Mesodermal cell (in vitro differentiated cells): ENCODE data around the gene PPP1R9B.

Source experiments
- H3K27ac ChIP-seq: 2 replicates; pipeline ENCODE4 v1.7.0; 2013; ENCODE audit warnings: mild to moderate bottlenecking, low read depth, low read length, moderate library complexity; ENCODE audit not compliant: severe bottlenecking
- H3K36me3 ChIP-seq: 2 replicates; pipeline ENCODE4 v1.7.1; 2013; ENCODE audit warnings: mild to moderate bottlenecking, low read length, moderate library complexity; ENCODE audit not compliant: control insufficient read depth, insufficient read depth
- H3K4me1 ChIP-seq: one replicate; pipeline ENCODE4 v1.7.1; 2013; ENCODE audit warnings: mild to moderate bottlenecking, low read length; ENCODE audit not compliant: insufficient read depth, control insufficient read depth, poor library complexity, severe bottlenecking
- H3K4me3 ChIP-seq: 2 replicates; pipeline ENCODE4 v1.7.0; 2013; ENCODE audit warnings: low read length, control low read depth, mild to moderate bottlenecking; ENCODE audit not compliant: insufficient read depth, poor library complexity, severe bottlenecking; ENCODE audit errors: extremely low read depth
- H3K9me3 ChIP-seq: 2 replicates; pipeline ENCODE4 v1.7.1; 2013; ENCODE audit warnings: mild to moderate bottlenecking, low read length, moderate library complexity; ENCODE audit not compliant: control insufficient read depth
- WGBS, 2 experiments: methylation state at CpG; one replicate each; pipeline ENCODE4 v1.1.5; 2013; ENCODE audit warnings: missing lambda C conversion rate in 2 of 2; ENCODE audit not compliant: insufficient coverage in 2 of 2; 5-methylcytosine and 5-hydroxymethylcytosine counted together

Gene PPP1R9B

GRCh38 chr17:50107790-50108414 lies 42.6 kb downstream of the PPP1R9B start:
- no peaks in the 10 kb centered on the region for H3K9me3 ChIP-seq
- peaks cover 14% of the 10 kb centered on the region for H3K36me3 ChIP-seq
- H3K27ac ChIP-seq: no peak overlapping the region

GRCh38 chr17:50106393-50107131 lies 43.9 kb downstream of the PPP1R9B start:
- 77 to 78% methylated on average over 9 to 10 of the region's 13 CpGs for WGBS, 2 experiments
- Histone ChIP-seq H3K4me1 (peaks cover 18% of the 10 kb centered on the region), H3K9me3 (no peaks in the 10 kb centered on the region), H3K27ac (no peak overlapping the region), H3K36me3 (peaks cover 14% of the 10 kb centered on the region), H3K4me3 (no peak overlapping the region)

More at GRCh38 chr17:50107790-50108414, 42.6 kb downstream of the PPP1R9B start:
- no peak overlapping the region for H3K4me3 ChIP-seq
- WGBS, 2 experiments: 92 to 100% methylated on average over 4 to 8 of the region's 10 CpGs
- peaks cover 23% of the 10 kb centered on the region for H3K4me1 ChIP-seq

- no peak overlapping the region for H3K27ac ChIP-seq
- peaks cover 20% of the 10 kb centered on the region for H3K4me1 ChIP-seq
- H3K36me3 ChIP-seq: peaks cover 14% of the 10 kb centered on the region
- no peaks in the 10 kb centered on the region for H3K9me3 ChIP-seq
- WGBS, 2 experiments: 95 to 96% methylated on average over 14 to 19 of the region's 21 CpGs
- H3K4me3 ChIP-seq: no peak overlapping the region
Measured at GRCh38 chr17:50105811-50106210, 44.7 kb downstream of the PPP1R9B start.

GRCh38 chr17:50103941-50104340 lies 46.5 kb downstream of the PPP1R9B start:
- WGBS, 2 experiments: 98 to 100% methylated on average over 3 to 4 of the region's 5 CpGs
- Histone ChIP-seq H3K36me3 (peaks cover 11% of the 10 kb centered on the region), H3K4me3 (no peak overlapping the region), H3K9me3 (no peaks in the 10 kb centered on the region), H3K27ac (no peak overlapping the region), H3K4me1 (peaks cover 30% of the 10 kb centered on the region)

GRCh38 chr17:50103252-50103651 lies 47.2 kb downstream of the PPP1R9B start:
- peaks cover 26% of the 10 kb centered on the region for H3K4me1 ChIP-seq
- H3K27ac ChIP-seq: no peak overlapping the region
- WGBS, 2 experiments: 75% methylated on average over 2 of the region's 2 CpGs

GRCh38 chr17:50102164-50102991 lies 48.1 kb downstream of the PPP1R9B start:
- peaks cover 26% of the 10 kb centered on the region for H3K4me1 ChIP-seq

More at GRCh38 chr17:50103252-50103651, 47.2 kb downstream of the PPP1R9B start:
- no peaks in the 10 kb centered on the region for H3K9me3 ChIP-seq
- H3K4me3 ChIP-seq: no peak overlapping the region
- peaks cover 11% of the 10 kb centered on the region for H3K36me3 ChIP-seq

GRCh38 chr17:50101346-50102163 lies 48.9 kb downstream of the PPP1R9B start:
- Histone ChIP-seq H3K36me3 (peaks cover 10% of the 10 kb centered on the region), H3K4me1 (peaks cover 26% of the 10 kb centered on the region), H3K4me3 (no peak overlapping the region), H3K27ac (peak overlapping the region; percentile 66), H3K9me3 (no peaks in the 10 kb centered on the region)
- 31 to 32% methylated on average over 16 to 17 of the region's 17 CpGs for WGBS, 2 experiments

More at GRCh38 chr17:50102164-50102991, 48.1 kb downstream of the PPP1R9B start:
- no peaks in the 10 kb centered on the region for H3K9me3 ChIP-seq
- peaks cover 14% of the 10 kb centered on the region for H3K36me3 ChIP-seq
- WGBS, 2 experiments: 78% methylated on average over 12 to 13 of the region's 15 CpGs
- H3K27ac ChIP-seq: peak overlapping the region; percentile 66
- H3K4me3 ChIP-seq: no peak overlapping the region

GRCh38 chr17:50100921-50101345 lies 49.5 kb downstream of the PPP1R9B start:
- H3K27ac ChIP-seq: peak overlapping the region; percentile 66
- H3K4me3 ChIP-seq: no peak overlapping the region
- H3K9me3 ChIP-seq: no peaks in the 10 kb centered on the region
- peaks cover 6% of the 10 kb centered on the region for H3K36me3 ChIP-seq
- WGBS, 2 experiments: 18 to 27% methylated on average over 10 to 14 of the region's 15 CpGs
- peaks cover 26% of the 10 kb centered on the region for H3K4me1 ChIP-seq

GRCh38 chr17:50100480-50100883 lies 50.0 kb downstream of the PPP1R9B start:
- H3K9me3 ChIP-seq: no peaks in the 10 kb centered on the region
- peaks cover 3% of the 10 kb centered on the region for H3K36me3 ChIP-seq
- H3K4me1 ChIP-seq: peaks cover 26% of the 10 kb centered on the region
- H3K4me3 ChIP-seq: no peak overlapping the region
- H3K27ac ChIP-seq: no peak overlapping the region
- WGBS, 2 experiments: 73 to 75% methylated on average over 1 to 3 of the region's 5 CpGs

- Histone ChIP-seq H3K9me3 (no peaks in the 10 kb centered on the region), H3K36me3 (peaks cover 3% of the 10 kb centered on the region), H3K4me1 (peaks cover 26% of the 10 kb centered on the region), H3K27ac (no peak overlapping the region), H3K4me3 (no peak overlapping the region)
- 33 to 93% methylated on average over 1 to 2 of the region's 5 CpGs for WGBS, 2 experiments
Measured at GRCh38 chr17:50099003-50099402, 51.5 kb downstream of the PPP1R9B start.
